Measurements from ENCODE around the gene PXK. TPM values are rescaled to one million over a fixed set of nuclear protein-coding genes. Genes with fewer than 3 reads are reported as not detected.

Gene PXK
- total RNA-seq, 1 experiment from 2014 or later = 28.3 TPM

DNA sequence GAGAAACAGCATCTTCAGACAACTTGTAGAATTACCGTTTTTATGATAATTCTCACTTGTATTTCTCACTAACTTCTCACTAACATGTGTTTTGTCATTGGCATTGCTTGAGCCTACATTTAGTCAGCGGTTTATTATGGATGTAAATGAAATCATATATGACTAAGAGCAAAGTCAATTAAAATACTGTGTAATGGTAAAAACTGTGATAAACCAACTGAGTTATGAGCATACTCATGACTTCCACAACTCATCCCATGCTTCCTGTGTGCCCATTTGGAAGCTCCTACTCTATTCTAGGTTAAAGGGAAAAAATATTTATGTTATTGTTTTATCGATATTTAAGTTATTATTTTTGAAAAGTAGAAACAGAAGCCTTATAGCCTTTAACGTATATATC is 12.8 kb downstream of the PXK start:
- DNase-seq (ENCODE audit: extremely low read depth, low read depth) = no peak

DNA sequence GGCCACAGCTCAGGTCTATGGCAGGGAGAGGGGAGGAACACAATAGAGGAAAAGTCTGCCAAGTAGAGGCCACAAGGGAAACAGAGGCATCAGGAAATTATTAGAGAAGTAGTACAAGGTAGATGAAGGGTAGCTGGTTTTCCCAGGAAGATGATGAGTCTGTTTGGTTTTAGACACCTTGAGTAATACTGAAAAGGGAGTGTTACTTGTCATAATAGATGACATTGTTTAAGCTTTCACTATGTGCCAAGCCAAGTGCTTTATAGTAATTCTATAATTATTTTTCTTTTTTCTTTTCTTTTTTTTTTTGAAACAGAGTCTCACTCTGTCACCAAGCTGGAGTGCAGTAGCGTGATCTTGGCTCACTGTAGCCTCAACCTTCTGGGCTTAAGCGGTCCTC is 13.7 kb downstream of the PXK start:
- no peak for DNase-seq (ENCODE audit: extremely low read depth, low read depth)

DNA sequence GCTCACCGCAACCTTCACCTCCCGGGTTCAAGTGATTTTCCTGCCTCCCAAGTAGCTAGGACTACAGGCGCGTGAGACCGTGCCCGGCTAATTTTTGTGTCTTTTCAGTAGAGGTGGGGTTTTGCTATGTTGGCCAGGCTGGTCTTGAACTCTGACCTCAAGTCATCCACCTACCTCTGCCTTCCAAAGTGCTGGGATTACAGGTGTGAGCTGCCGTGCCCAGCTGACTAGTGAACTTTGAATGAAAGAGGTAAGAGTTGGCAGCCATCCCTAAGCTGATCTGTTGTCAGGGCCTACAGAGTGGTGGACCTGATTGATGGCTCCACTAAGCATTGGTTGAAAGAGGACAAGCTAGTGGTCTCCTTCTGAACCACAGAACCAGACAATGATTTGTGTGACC is 15.3 kb downstream of the PXK start:
- DNase-seq (ENCODE audit: extremely low read depth, low read depth) = no peak

DNA sequence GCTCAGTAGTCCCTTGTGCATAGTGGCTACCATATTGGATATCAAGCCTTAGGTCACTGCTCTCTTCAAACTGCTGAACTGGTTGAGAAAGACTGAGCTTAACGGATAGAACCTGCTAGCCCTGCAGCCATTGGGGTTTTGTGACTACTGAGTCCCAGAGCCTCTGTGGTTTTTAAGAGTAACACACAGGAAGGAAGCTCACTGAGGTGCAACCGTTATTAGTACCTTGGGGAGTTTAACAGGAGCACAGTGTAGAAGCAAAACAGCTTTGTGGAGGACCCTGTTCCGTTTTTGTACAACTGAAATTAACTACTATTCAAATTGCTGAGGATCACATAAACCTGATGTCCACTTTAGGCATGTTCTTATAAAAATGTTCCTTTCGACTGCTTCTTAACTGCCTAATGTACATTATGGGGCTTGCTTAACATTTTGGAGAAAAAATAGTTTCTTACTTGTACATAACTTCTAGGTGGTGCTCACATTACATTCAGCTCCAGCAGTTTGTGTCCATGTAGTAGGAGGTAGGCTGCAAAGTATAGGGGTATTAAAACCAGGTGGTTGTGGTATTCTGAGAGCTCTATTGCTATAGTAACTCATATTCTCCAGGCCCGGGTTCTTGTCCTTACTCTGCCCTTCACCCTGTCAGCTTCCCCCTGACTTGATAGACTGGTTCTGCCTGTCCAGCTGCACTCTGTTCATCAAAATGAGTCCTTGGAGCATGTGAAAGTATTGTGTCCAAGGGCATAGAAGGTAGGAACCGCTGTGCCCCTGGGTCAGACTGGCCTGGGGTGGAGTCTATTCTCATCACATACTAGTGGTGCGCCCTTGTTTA is 17.3 kb downstream of the PXK start:
- DNase-seq (ENCODE audit: extremely low read depth, low read depth) = no peak

DNA sequence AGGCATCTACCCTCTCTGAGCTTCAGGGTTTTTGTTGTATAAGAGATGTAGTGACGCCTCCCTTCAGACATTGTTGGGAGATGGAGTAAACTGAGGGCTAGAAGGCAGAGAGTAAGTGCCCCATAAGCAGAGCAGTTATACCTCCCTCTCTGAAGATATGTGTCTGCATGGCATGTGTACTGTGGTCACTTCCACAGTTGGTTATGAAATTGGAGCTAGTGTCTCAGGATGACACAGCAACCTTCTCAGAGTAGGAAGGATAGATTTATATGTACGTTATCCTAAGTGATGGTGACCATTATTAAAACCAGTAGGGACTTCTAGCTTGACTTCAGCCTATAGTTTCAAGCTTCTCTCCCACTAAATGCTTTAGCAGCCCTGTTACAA is 17.9 kb downstream of the PXK start:
- peak; percentile 66 for DNase-seq (ENCODE audit: extremely low read depth, low read depth)

DNA sequence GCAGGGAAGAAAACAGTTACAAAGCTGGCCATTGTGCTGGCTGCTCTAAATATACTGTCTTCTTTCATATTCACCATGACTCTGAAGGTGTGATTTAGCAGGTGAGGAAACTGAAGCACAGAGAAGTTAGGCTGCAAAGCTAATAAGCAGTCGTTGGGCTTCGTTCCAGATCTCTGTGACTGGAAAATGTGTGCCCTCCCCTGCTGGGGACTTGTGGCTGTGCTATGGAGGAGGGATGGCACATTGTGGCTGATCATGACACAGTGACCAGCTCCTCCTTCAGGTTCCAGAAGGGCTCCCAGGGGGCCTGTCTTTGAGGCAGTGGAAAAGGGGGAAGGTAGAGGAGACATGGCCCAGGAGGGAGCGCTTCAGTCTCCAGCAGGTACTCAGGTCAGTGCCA is 19.2 kb downstream of the PXK start:
- DNase-seq (ENCODE audit: extremely low read depth, low read depth) = no peak

DNA sequence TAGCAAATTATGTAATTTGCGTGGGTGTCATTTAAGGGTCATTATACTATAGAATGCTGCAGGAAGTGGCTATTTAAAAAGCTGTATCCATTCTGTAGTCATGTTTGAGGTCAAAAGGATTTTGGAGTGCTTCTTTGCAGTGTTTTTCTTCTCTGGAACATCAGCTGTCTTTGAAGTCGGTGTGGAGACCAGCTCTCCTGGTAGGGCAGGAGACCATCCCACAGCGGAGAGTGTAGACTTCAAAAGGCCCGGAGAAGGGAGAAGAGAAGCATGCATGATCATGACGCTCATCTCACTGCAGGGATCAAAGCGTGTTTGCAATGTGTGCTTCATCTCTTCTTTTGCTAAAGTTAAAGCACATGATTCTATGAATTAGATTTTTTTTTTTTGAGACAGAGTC is 19.9 kb downstream of the PXK start:
- no peak for DNase-seq (ENCODE audit: extremely low read depth, low read depth)

DNA sequence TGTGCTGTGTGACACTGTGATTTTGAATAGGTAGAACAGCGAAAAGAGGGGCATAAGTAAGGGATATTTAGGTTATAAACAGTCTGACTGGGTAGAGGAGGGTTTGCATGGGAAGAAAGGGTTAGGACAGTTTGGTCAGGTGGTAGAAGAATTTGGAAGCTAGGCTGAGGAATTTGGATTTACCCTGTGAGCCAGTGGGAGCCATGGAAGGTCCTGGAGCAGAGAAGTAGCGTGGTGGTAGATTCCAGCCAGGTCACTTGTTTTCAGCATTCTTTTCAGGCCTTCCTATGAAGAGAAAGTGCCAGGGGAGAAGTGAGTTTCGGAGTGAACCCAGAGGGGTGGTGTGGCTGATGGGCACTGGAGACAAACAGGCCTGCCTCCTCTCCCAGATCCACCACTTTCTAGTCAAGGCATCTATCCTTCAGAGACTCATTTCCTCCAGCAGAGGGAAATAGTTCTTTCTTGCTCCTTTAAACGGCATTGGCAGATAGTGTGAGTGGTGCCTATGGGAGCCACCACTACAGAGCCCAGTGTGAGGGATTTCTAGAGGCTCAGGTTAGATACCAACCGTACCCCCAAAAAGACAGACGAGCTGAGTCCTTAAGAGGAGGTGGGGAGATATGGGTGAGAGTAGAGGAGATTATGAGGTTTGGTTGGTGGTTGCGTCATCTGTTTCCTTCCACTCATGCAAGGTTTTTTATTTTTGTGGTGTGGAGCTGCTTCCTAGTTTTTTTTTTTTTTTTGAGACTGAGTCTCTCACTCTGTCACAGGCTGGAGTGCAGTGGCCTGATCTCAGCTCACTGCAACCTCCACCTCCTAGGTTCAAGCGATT is 21.2 kb downstream of the PXK start:
- DNase-seq (ENCODE audit: extremely low read depth, low read depth) = no peak

DNA sequence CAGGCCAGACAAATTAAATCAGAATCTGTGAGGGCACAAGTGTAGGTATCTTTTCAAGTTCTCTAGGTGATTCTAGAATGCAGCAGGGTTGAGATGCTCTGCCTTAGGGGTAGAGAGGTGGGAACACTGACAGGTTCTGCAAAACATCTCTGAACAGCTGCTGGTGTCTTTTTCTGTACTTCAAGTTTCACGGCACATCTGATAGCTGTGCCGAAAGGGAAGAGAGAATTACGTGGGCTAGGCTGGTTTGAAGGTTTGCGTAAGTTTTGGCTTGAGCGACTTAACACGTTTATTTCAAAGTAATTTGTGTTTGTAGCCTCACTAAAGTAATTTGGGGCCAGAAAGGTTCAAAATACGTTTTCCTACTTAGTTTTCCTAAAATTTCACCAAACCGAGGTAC is 22.5 kb downstream of the PXK start:
- no peak for DNase-seq (ENCODE audit: extremely low read depth, low read depth)

DNA sequence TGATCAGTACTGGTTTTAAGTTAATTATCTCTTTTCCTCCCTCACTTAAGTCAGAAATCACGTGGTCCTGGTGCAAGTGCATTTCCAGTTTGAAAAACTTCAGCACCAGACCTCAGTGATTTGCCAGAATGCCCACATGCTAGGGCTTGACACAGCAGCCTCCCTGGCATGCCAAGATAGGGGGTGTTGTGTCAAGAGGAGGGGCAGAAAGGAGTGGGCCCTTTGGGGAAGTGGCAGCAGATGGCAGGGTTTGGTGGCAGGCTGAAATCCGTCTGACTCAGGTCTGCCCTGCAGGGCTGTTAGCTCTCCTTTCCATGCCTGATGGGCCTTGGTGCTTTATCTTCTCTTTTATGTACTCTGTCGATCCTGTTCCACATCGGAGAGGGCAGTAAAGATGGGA is 23.4 kb downstream of the PXK start:
- no peak for DNase-seq (ENCODE audit: extremely low read depth, low read depth)

DNA sequence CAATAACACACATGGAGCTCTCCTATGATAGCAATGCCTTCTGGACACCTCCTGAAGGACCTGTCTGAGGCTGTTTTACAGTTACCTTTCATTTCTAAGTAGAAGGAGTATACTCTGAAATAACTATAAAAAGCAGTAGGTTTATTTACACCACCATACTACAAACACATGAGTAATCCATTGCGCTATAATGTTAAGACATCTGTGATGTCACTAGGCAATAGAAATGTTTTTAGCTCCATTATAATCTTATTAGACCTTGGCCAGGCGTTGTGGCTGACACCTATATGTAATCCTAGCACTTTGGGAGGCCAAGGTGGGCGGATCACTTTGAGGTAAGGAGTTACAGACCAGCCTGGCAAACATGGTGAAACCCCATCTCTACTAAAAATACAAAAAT is 24.7 kb downstream of the PXK start:
- no peak for DNase-seq (ENCODE audit: extremely low read depth, low read depth)

DNA sequence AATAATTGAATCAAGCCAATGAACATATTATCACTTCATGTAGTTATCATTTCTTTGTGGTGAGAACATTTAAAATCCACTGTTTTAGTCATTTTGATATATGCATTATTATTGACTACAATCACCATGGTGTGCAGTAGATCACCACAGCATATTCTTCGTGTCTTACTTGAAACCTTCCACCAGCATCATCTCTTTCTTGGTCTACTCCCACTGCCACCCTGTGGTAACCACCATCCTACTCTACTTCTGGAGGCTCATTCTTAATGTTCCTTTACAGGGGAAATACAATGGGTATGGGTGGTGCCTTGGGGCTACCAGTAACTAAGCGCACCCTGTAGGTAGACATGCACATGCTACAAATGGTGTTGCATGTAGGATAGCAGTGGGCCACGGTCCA is 25.4 kb downstream of the PXK start:
- DNase-seq (ENCODE audit: extremely low read depth, low read depth) = no peak

DNA sequence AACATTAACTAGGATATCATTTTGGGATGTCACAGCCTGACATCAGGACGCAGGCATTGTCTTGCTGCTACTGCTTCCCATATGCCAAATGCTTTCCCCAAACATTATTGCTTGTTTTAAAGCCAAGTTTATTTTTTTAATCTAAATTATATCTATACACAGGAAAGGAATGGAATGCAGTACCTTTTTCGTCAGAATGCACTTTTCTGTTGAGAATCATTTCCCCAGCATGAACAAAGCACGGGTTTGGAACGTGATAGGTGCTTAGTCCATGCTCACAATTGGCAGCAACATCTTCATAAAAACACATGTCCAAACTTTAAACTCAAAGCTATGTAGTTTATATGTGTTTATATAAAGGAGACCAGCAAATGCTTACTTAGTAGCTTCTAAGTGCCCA is 26.1 kb downstream of the PXK start:
- DNase-seq (ENCODE audit: extremely low read depth, low read depth) = no peak

DNA sequence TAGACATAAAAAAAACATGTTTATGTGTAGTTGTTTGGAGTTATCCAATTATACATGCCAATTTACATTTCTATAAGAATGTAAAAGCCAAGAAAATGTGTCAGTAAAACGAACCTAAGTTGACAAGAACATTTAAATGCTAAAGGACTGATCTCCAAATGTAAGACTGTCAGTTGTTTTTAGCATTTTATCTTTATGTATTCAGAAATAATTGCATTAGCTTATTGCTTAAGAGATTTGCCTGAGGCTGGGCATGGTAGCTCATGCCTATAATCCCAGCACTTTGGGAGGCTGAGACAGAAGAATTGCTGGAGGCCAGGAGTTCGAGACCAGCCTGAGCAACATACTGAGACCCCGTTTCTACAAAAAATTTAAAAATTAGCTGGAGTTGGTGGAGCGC is 26.9 kb downstream of the PXK start:
- DNase-seq (ENCODE audit: extremely low read depth, low read depth) = no peak

DNA sequence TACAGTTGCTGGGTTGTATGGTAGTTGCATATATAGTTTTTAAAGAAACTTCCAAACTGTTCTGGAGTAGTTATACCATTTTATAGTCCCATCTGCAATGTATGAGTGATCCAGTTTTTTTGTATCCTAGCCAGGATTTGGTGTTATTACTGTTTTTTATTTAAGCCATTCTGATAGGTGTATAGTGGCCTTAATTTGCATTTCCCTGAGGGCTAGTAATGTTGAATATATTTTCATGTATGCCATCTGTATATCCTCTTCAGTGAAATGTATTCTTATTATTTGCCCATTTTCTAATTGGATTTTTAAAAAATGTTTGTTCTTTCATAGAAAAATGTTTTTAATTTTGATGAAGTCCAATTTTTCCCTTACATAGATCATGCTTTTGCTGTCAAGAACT is 29.2 kb downstream of the PXK start:
- no peak for DNase-seq (ENCODE audit: extremely low read depth, low read depth)

DNA sequence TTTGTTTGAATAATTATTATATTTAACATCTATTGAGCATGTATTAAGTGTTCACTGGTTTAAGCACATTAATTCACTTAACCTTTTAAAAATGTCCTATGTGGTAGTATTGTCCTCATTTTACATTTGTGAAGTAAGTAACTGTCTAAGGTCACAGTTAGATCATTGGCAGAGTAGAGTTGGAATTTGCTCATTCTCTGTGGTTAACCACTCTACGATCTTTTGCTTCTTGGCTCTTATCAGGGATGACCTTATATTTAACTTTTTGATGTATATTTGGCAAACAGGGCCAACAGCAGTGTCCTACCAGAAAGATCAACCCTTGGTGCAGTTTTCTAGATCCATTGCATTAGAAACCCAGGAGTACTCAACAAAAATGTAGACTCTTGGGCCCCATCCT is 34.0 kb downstream of the PXK start:
- no peak for DNase-seq (ENCODE audit: extremely low read depth, low read depth)

DNA sequence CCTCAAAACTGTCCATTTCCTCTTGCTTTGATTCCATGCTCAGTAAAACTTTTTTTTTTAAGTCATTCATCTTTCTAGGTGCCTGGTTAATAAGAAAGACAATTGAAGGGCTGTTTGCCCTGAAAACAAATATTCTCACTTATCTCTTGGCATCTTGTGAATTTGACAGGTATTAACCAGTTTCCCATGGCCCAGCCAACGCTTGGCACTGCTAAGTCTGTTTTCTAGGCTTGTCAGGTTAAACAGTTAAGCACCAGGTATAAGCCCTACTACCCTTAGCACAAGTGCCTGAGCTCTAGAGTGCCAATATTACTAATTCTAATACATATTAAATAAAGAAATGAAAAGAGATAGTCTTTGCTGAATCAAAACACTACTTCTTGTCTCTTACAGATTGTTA is 36.3 kb downstream of the PXK start:
- DNase-seq (ENCODE audit: extremely low read depth, low read depth) = no peak

DNA sequence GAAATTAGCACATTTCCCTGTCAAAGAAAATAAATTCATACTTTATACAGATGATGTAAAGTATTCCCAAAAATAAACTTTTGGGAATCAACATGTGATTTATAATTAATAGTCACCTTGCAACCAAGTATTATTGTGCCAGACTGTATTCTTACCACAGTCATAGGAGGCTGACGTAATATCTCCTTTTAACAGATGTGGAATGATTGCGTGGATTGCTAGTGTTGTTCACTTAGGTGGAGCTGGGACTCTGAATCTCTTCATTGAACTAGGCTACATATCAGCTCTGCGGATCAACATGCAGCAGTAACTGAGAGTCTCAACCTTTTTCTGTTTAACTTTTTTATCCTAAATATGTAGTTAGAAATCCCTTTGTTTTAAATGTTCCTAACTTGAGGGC is 37.2 kb downstream of the PXK start:
- no peak for DNase-seq (ENCODE audit: extremely low read depth, low read depth)

DNA sequence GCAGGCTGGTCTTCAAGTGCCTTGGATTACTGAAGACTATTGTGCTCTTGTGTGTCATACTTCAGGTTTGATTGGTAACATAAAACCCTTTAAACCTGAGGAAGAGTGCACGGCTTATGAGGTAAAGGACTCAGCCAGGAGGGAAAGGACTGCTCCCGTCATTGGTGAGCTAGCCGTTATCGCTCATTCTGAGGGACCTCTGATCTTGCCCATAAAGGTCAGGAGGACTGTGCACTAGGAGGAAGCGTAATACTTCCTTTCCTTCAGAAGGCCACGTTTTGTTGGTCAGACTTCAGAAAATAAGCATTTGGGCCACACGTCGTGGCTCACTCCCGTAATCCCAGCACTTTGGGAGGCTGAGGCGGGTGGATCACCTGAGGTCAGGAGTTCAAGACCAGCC is 37.7 kb downstream of the PXK start:
- DNase-seq (ENCODE audit: extremely low read depth, low read depth) = no peak

DNA sequence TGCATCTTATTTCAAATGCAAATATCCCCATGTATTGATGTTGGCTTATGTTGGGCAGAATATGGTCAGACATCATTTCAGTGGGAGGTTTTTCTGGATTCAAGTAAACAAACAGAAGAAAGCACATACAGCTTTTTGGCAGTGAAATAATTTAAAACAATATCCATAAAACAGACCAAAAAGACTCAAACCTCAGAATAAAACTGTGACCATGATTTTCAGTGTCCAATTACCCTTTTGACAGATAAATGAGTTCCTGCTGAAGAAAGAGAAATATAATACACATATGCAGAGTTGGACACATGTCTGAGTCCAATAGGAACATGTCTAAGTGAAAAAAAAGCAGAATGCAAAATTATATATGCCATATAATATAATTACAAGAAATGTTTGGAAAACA is 39.1 kb downstream of the PXK start:
- DNase-seq (ENCODE audit: extremely low read depth, low read depth) = no peak

DNA sequence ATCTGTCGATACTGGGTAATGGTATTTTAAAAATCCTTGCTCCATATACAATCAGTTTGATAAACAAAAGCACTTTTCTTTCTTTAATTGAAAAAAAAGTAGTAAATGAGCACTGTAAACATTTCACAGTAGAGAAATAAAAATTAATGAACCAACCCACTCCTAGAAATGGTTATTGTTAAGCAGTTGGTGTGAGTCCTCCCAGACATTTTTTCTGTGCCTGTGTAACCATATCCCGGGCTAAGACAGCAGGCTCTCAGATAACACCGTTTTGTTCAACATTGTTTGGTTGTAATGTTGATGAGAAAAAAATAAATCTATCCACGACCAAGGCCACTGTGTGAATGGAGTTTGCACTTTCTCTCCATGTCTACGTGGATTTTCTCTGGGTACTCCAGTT is 42.6 kb downstream of the PXK start:
- no peak for DNase-seq (ENCODE audit: extremely low read depth, low read depth)

DNA sequence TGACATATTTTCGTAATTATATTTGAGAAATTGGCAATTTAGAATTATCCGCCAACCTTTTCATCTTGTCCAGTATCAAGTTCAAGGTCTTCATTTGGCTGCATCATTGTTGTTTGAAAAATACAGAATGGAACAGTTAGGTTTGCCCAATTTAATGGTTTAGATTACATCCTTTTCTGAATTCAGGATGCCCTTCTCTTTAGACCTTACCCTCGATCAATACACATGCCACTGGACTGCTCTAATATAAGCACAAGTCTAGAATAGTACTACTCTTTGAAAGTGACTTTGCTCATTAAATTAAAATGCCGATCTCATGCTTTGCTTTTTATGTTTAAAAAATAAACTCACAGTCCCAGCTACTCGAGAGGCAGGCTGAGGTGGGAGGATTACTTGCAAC is 44.5 kb downstream of the PXK start:
- no peak for DNase-seq (ENCODE audit: extremely low read depth, low read depth)

Measured in NCI-H460 (cell line).